NCI-H460 (cell line): ENCODE results near the gene EIF4B. TPM values are rescaled to one million over a fixed set of nuclear protein-coding genes. Genes with fewer than 3 reads are reported as not detected.

Experiments used
- DNase-seq: peaks from one replicate; pipeline ENCODE4 v3.0.0-alpha.2; 2016; ENCODE audit warnings: low read depth; ENCODE audit errors: extremely low read depth
- total RNA-seq: library from RNA; depleted of rRNA; stranded (reverse); fragments of >200 nt; shearing (Covaris generic); gene quantifications from 2 replicates; pipeline ENCODE4 v1.2.3, GENCODE V29; 2014

The EIF4B gene
- total RNA-seq, 1 experiment from 2014 or later, result 879 TPM

GRCh38 chr12:53067993-53068770 is 61.9 kb downstream of the EIF4B start:
- DNase-seq, result no peak

- no peak for DNase-seq
Measured at GRCh38 chr12:53068811-53069585, 62.7 kb downstream of the EIF4B start.

GRCh38 chr12:53069621-53070410 is 63.6 kb downstream of the EIF4B start:
- no peak for DNase-seq

- no peak for DNase-seq
Measured at GRCh38 chr12:53070877-53071492, 64.7 kb downstream of the EIF4B start.

GRCh38 chr12:53071591-53072551 is 65.6 kb downstream of the EIF4B start:
- no peak for DNase-seq

GRCh38 chr12:53073881-53074280 is 67.6 kb downstream of the EIF4B start:
- no peak for DNase-seq

GRCh38 chr12:53074283-53074998 is 68.2 kb downstream of the EIF4B start:
- no peak for DNase-seq

GRCh38 chr12:53074999-53075370 is 68.7 kb downstream of the EIF4B start:
- DNase-seq, result no peak

GRCh38 chr12:53076461-53076860 is 70.2 kb downstream of the EIF4B start:
- DNase-seq, result no peak

GRCh38 chr12:53077030-53077429 is 70.8 kb downstream of the EIF4B start:
- DNase-seq, result no peak

- DNase-seq, result no peak
Measured at GRCh38 chr12:53078425-53079225, 72.4 kb downstream of the EIF4B start.

GRCh38 chr12:53079226-53080117 is 73.2 kb downstream of the EIF4B start, which contains the start of gene SPRYD3:
SPRYD3 (minus strand) TSS chr12:53079390; CDS start chr12:53079333, 57 bp downstream.
- peak; percentile 96 for DNase-seq

- DNase-seq, result no peak
Measured at GRCh38 chr12:53082637-53083175, 76.5 kb downstream of the EIF4B start.

GRCh38 chr12:53086361-53086760 is 80.1 kb downstream of the EIF4B start:
- no peak for DNase-seq

GRCh38 chr12:53090105-53090504 is 83.8 kb downstream of the EIF4B start:
- no peak for DNase-seq

GRCh38 chr12:53090554-53090953 is 84.3 kb downstream of the EIF4B start:
- no peak for DNase-seq

GRCh38 chr12:53091756-53092155 is 85.5 kb downstream of the EIF4B start:
- no peak for DNase-seq
